GM12891 (cell line): Measurements from ENCODE around the gene SPRING1. TPM values are rescaled to one million over a fixed set of nuclear protein-coding genes. Genes with fewer than 3 reads are reported as not detected.
A peak's percentile ranks its signal among the peaks of the same experiment; 100 is the strongest.

Experiments used
- DNase-seq: peaks from one replicate; pipeline ENCODE4 v3.0.0; 2011; ENCODE audit warnings: low spot score; ENCODE audit not compliant: insufficient read length
- FAIRE-seq: peaks from 2 replicates; lab custom pipeline; 2011; peaks lifted over from hg19 to GRCh38; lab: Jason Lieb, UNC
- PAX5 ChIP-seq: IDR thresholded peaks from 2 replicates; pipeline ENCODE4 v1.6.1; 2011; ENCODE audit warnings: low read length, moderate library complexity, mild to moderate bottlenecking; ENCODE audit not compliant: insufficient read depth, severe bottlenecking
- POLR2A ChIP-seq: IDR thresholded peaks from 2 replicates; pipeline ENCODE4 v1.6.1; 2011; ENCODE audit warnings: low read depth, low read length, control low read depth
- POLR2AphosphoS5 ChIP-seq: IDR thresholded peaks from 2 replicates; pipeline ENCODE4 v1.6.1; 2011; ENCODE audit warnings: low read depth, low read length, control low read depth
- POU2F2 ChIP-seq: IDR thresholded peaks from 2 replicates; pipeline ENCODE4 v1.6.1; 2011; ENCODE audit warnings: low read depth, mild to moderate bottlenecking, control low read depth, low read length, moderate library complexity
- SPI1 ChIP-seq: IDR thresholded peaks from 2 replicates; pipeline ENCODE4 v1.6.1; 2011; ENCODE audit warnings: low read depth, low read length, control low read depth
- TAF1 ChIP-seq: IDR thresholded peaks from 2 replicates; pipeline ENCODE4 v1.6.1; 2011; ENCODE audit warnings: low read depth, low read length, control low read depth
- polyA plus RNA-seq: library from polyadenylated mRNA; unstranded; fragments of >200 nt; gene quantifications from one replicate; pipeline ENCODE4 v1.2.1, GENCODE V29; 2012; ENCODE audit warnings: low read depth, missing spikeins, inconsistent platforms; ENCODE audit not compliant: missing spikeins

The SPRING1 gene, protein sequence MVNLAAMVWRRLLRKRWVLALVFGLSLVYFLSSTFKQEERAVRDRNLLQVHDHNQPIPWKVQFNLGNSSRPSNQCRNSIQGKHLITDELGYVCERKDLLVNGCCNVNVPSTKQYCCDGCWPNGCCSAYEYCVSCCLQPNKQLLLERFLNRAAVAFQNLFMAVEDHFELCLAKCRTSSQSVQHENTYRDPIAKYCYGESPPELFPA
- 7.0 TPM for polyA plus RNA-seq

DNA sequence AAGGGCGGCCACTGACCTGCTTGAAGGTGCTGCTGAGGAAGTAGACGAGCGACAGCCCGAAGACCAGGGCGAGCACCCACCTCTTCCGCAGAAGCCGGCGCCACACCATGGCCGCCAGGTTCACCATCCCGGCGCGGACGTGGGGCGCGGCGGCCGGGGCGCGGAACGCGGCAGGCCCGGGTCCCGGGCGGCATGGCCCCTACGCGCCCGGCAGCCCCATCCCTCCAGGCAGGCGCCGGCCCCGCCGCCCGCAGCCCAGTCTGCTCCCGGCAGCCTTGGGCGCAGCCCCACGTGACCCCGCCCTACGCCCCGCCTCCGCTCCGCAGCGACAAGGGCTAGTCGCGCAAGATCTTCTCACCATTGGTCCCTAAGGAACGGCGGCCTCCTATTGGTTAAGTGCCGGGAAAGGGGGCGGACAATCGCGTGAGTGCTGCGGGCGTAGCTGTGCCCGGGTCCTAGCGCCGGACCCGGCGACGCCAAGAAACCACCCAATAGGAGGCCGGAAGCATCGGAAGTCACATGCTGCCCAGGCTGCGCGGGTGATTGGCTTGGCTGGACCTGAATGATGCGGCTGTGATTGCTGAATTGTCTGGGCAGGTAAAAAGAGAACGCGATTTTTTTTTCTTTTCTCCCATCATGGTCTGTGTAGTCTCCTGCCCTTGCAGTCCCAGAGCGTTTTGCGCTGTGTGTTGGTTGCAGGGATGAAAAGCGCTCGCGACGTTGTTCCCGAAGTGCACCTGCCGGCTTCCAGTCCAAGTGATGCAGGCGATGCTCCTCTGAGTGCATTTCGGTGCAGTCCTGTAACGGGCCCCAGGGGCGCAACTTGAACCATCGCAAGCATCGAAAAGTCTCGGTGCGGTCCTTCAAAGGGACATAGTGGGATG, at the start of gene SPRING1, which contains the start of gene RNFT2:
Gene SPRING1 (minus strand): TSS at position 296 of the 884 bp plus-strand sequence. CDS start 169 bp downstream, at position 127.
Gene RNFT2 (plus strand): TSS at position 542 of the 884 bp plus-strand sequence. CDS start 2,183 bp downstream, outside the sequence.
- peak; percentile 98 for DNase-seq
- TF ChIP-seq TAF1 (peak; percentile 51; the same call in 1 of the 2 replicates), SPI1 (peak; percentile 44), POU2F2 (peak; percentile 59; the same call in 1 of the 2 replicates), POLR2AphosphoS5 (no peak), PAX5 (no peak), POLR2A (peak; percentile 81)
- FAIRE-seq = peak; percentile 99

DNA sequence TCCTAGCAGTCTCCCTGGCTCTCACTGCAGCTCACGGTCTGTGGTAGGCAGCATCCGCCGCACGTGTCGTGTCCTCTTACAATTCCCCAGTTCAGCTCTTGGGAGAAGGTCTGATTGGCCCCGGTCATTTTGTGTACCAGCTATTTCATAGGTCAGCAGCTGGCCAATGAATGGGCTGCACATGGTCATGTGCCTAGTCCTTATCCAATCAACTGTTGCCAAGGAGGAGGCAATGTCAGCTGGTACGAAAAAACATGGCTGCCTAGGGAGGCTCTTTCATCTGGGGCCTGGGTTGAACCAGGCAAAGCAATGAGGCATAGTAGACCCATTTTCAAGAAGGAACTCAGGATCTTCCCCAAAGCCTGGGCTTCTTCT, 46.4 kb upstream of the SPRING1 start:
- no peak for FAIRE-seq
- no peak for DNase-seq
- no peak for TF ChIP-seq SPI1
- TF ChIP-seq POU2F2 = no peak
- TF ChIP-seq POLR2A = no peak
- TF ChIP-seq PAX5 = no peak
- no peak for TF ChIP-seq POLR2AphosphoS5
- TF ChIP-seq TAF1 = no peak

DNA sequence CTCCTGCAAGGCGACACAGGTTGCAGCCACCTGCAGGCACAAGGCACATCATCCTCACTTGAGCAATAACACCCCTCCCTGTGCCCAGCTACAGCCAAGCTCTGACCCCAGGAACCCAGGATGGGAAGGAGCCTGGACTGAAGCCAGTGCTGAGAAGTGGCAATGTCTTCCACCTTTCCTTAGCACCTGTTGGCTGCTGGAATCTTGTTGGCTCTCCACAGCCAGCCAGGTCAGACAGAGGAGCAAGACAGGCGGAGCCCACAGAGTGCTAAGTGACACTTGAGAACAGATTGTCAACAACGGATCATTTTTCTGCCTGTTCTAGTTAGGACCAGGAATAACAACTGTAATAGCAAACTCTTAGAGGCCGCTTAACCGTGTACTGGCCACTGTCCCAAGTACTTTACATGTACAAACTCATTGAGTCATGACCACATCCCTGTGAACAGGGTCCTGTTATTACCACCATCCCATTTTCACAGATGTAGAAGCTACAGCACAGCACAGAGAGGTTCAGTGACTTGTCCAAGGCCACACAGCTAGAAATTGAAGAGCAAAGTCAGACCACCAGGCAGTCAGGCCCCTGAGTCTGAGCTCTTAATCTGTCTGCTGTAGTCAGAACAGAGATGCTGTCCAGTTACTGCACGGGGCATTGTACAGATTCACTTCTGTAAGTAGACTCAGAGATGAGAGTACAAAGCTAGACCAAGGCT, 45.8 kb upstream of the SPRING1 start:
- DNase-seq = no peak
- FAIRE-seq = no peak
- TF ChIP-seq TAF1 = no peak
- TF ChIP-seq POU2F2 = no peak
- no peak for TF ChIP-seq PAX5
- TF ChIP-seq SPI1 = no peak
- TF ChIP-seq POLR2A = no peak
- TF ChIP-seq POLR2AphosphoS5 = no peak

DNA sequence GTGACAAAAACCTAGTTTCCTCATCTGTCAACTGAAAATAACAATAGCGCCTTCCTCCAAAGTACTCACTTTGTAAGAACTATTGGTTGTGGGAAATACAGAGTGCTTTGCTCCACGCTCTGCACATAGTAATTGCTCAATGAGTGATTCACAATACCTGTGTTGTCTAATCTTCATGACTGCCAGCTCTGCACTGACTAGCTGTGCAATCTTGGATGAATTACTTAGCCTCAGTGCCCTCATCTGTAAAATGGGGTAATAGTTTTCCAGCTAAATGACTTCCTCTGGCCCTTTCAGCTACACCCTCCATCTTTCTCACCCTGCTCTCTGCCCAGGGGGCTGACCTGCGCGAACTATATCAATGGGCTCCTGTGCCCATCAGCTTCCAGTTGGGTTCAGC, 43.1 kb upstream of the SPRING1 start:
- TF ChIP-seq POLR2AphosphoS5 (no peak), POLR2A (no peak), PAX5 (no peak)
- no peak for DNase-seq
- no peak for FAIRE-seq

DNA sequence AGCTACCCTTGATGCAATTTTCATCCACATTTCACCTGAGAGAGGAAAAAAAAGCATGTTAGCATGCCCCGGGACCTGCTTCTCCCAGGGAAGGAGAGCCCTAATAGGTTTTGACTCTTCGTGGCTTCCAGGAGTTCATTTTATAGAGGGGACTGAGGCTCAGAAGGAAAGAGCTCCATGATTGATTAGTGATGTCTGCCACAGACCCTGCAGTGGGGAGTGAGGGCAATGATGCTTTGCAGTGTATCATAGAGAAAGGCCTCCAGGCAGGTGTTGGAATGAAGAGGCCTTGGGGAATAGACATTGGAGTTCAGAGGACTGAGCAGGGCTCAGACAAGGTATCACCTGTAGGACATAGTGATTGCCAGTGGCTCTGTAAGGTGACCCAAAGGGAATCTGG, 41.7 kb upstream of the SPRING1 start:
- no peak for TF ChIP-seq PAX5
- TF ChIP-seq POLR2AphosphoS5 = no peak
- TF ChIP-seq POLR2A = no peak
- no peak for TF ChIP-seq SPI1
- FAIRE-seq (no peak), DNase-seq (no peak)

DNA sequence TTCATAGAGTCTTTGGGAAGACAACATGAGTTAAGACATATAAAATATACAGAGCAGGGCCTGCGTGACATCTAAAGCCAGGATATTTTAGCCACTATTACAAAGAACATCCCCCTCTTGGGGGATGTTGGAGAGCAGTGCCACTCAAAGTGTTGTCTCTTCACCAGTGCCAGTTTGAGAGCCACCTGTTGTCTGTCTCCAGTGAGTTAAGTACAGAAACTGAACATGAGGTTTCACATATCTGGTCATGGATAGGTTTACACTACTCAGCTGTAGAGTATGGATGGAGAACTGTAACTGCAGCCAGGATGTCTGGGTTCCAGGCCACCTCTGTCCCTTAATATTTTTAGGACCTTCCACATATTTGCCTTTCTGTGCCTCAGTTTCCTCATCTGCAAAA, 39.4 kb upstream of the SPRING1 start:
- TF ChIP-seq POU2F2 = no peak
- TF ChIP-seq POLR2A = no peak
- TF ChIP-seq PAX5 = no peak
- TF ChIP-seq TAF1 = no peak
- TF ChIP-seq POLR2AphosphoS5 = no peak
- no peak for TF ChIP-seq SPI1
- FAIRE-seq = no peak
- no peak for DNase-seq

DNA sequence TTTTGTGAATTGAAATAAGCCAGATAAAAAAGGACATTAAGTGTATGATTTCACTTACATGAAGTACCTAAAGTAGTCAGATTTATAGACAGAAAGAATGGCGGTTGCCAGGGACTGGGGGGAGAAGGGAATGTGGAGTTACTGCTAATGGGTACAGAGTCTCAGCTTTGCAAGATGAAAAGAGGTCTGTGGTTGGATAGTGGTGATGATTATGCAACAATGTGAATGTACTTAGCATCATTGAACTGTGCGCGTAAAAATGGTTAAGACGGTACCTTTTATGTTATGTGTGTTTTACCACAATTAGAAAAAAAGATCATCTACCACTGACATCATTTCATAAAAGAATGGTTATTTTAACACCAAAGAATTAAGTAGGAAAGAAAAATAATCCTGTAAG, 36.2 kb upstream of the SPRING1 start:
- TF ChIP-seq POU2F2 (no peak), SPI1 (no peak), POLR2AphosphoS5 (no peak), PAX5 (no peak), TAF1 (no peak), POLR2A (no peak)
- FAIRE-seq (no peak), DNase-seq (no peak)

DNA sequence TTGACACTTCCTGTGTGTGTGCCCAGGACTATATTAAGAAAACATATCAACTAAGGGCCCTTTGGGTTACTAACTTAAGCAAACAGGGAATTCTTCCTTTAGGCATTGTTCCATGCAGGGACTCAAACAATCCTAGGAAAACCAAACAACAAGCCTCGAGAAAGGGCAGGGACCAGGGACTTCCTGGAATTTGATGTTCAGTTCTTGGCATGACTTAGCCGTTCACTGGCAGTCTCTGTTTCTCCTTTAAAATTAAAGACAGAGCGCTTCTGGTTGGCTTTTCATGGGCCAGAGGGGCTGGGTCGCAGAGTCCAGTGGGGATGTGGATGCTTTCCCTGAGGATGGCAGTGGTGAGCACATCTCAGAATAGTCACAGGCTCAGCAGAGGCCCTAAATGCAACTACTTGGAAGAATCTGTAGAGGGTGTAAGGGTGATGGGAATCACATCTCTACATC, 35.4 kb upstream of the SPRING1 start:
- TF ChIP-seq POLR2AphosphoS5 (no peak), PAX5 (no peak), SPI1 (no peak), POLR2A (no peak), TAF1 (no peak), POU2F2 (no peak)
- no peak for FAIRE-seq
- DNase-seq = no peak

DNA sequence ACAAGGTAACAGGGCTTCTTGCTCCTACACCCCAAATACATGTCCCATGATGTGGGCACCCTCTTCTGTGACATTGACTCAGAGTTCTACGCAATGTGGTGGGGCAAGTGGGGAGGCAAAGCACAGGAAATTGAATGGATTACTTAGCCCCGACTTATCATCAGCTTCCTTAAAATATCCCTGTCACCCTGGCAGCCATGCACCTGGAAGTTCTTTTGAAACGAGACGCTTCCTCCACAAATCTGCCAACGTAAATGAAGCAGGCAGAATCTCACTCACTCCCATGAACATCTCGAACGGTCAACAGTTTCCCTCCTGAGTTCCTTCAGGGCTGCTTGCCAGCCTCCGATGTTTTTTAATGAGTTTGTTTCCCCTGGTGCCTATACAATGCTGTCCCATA, 33.8 kb upstream of the SPRING1 start:
- TF ChIP-seq POU2F2 (no peak), POLR2A (no peak)
- FAIRE-seq = no peak
- no peak for DNase-seq

DNA sequence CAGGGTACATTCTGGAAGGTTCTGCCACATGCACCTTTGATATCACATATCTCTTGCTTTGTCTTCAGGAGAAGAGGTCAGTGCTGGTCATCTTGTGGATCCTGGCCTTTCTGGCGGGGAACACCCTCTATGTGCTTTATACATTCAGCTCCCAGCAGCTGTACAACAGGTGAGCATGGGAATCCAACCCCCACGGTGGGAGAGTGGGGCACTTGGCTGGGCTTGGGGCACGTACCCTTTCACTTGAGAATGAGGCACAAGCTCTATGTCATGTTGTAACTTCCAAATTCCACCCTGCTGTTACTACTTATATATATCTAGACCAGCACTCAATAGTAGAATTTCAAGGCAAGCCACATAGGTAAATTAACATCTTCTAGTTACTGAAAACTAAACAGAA, 28.9 kb upstream of the SPRING1 start:
- TF ChIP-seq SPI1 (no peak), TAF1 (no peak), PAX5 (no peak), POLR2A (no peak), POU2F2 (no peak), POLR2AphosphoS5 (no peak)
- DNase-seq (no peak), FAIRE-seq (no peak)

DNA sequence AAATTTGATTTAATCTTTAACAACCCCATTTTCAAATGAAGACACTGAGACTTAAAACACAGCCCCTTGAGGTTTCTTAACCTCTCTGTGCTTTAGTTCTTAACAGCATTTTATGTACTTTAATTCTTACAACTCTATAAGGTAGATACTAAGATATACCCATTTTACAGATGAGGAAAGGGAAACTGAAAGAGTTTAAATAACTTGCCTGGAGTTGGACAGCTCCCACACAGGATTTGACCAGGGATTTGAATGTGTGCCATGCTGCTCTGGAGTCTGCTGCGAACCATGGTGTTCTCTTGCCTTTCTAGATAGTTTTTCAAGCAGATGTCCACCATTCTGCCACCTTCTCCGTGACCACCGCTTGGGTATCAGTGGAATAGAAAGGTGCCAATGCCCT, 28.4 kb upstream of the SPRING1 start:
- DNase-seq = no peak
- no peak for FAIRE-seq
- no peak for TF ChIP-seq POLR2AphosphoS5
- TF ChIP-seq POU2F2 = no peak
- no peak for TF ChIP-seq POLR2A
- no peak for TF ChIP-seq TAF1
- no peak for TF ChIP-seq SPI1
- no peak for TF ChIP-seq PAX5
